C4-2B (cell line): Measurements from ENCODE around the gene FAM219B.
A peak's percentile ranks its signal among the peaks of the same experiment; 100 is the strongest.

Source experiments
- H3K27ac ChIP-seq: fragments of 450-650 bp; 2 replicates; pipeline ENCODE4 v1.5.1; 2017
- ZFX ChIP-seq: fragments of 450-650 bp; IDR thresholded peaks from 2 replicates; pipeline ENCODE4 v1.6.1; 2017
- TF ChIP-seq, protein P1 (sequence below): fragments of 450-650 bp; conservative IDR thresholded peaks from 2 replicates; pipeline ENCODE4 v1.5.1; 2017; ENCODE audit warnings: mild to moderate bottlenecking

FAM219B gene

DNA sequence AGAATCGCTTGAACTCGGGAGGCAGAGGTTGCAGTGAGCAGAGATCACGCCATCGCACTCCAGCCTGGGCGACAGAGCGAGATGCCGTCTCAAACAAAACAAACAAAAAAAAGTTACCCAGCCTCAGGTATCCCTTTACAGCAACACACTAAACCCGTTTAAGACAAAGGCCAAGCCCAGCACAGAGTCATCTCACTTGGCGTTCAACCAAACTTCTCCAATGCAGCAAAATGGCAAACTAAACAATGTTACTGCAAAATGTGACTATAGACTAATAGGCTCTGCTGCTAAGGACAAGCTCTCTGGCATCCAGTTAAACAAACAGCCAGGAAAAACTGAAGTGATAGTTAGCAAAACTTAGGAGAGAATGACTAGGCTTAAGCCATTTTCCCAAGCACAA lies 6.4 kb upstream of the FAM219B start:
- peak overlapping the region; percentile 66 for H3K27ac ChIP-seq
- TF ChIP-seq, protein P1, sequence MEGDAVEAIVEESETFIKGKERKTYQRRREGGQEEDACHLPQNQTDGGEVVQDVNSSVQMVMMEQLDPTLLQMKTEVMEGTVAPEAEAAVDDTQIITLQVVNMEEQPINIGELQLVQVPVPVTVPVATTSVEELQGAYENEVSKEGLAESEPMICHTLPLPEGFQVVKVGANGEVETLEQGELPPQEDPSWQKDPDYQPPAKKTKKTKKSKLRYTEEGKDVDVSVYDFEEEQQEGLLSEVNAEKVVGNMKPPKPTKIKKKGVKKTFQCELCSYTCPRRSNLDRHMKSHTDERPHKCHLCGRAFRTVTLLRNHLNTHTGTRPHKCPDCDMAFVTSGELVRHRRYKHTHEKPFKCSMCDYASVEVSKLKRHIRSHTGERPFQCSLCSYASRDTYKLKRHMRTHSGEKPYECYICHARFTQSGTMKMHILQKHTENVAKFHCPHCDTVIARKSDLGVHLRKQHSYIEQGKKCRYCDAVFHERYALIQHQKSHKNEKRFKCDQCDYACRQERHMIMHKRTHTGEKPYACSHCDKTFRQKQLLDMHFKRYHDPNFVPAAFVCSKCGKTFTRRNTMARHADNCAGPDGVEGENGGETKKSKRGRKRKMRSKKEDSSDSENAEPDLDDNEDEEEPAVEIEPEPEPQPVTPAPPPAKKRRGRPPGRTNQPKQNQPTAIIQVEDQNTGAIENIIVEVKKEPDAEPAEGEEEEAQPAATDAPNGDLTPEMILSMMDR: no peak
- no peak for TF ChIP-seq ZFX

DNA sequence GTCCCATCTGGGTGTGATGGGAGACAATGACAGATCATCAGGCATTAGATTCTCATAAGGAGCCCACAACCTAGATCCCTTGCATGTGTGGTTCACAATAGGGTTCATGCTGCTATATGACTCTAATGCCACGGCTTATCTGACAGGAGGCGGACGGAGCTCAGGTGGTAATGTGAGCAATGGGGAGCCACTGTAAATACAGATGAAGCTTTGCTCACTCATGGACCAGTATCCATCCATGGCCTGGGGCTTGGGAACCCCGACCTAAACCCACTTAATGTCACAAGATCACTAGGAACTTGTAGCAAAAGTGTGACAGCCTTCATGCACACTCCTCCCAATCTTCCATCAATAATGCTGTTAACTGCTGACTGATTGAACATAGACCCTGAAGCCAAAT lies 2.0 kb upstream of the FAM219B start:
- no peak for TF ChIP-seq ZFX
- TF ChIP-seq, protein P1: no peak
- no peak overlapping the region for H3K27ac ChIP-seq

DNA sequence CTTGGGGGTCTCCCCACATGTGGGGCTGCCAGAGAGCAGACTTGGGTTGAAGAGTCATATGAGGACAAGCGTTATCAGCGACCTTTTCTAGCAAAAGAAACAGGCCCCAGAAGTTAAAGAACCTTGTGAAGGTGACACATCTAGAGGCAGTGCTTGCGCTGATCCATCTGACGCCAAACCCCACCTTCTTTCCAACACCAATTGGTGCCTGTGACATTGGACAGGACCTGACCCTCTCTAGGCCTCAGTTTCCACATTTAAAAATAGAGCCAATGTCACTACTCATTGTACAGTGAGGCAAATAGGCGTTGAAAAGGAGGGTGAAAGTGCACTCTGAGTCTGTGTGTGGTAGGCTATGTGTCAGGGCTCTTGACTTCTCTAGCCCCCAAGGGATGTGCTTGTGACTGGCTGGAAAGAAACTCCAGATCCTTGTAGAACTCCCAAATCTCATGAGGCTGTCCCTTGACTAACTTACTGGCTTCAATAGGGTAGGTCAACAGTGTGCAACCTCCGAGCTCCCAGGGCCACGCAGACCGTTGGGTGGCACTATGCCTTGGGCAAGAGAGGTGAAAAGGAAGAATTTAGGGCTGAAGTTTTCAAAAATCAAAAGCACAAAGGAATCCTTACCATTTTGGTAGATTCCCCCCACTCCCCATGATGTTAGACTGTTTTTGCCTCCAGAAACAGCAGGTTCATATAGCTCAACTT lies 666 bp upstream of the FAM219B start:
- H3K27ac ChIP-seq: peak overlapping the region; percentile 97
- TF ChIP-seq, protein P1: no peak
- no peak for TF ChIP-seq ZFX

DNA sequence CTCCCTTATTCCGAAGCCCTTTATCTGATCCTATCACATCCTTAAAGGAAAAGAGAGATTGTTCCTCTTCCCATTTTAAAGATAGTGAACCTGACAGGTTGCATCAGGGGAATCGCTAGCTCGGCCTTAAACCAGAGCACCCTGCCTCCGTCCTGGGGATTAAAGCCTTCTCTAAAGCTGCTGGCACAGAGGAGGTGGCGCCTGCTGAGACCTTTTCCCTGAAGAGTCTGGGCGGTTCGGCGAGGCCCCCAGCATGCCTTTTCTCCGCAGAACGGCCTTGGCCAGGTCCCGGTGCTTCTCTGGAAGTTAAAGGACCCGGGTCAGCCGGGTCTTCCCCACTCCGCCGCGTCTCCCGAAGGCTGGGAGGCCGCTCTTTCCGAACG lies 593 bp downstream of the FAM219B start:
- peak overlapping the region; percentile 97 for H3K27ac ChIP-seq
- TF ChIP-seq, protein P1: no peak
- no peak; the same call in 1 of the 2 replicates for TF ChIP-seq ZFX

DNA sequence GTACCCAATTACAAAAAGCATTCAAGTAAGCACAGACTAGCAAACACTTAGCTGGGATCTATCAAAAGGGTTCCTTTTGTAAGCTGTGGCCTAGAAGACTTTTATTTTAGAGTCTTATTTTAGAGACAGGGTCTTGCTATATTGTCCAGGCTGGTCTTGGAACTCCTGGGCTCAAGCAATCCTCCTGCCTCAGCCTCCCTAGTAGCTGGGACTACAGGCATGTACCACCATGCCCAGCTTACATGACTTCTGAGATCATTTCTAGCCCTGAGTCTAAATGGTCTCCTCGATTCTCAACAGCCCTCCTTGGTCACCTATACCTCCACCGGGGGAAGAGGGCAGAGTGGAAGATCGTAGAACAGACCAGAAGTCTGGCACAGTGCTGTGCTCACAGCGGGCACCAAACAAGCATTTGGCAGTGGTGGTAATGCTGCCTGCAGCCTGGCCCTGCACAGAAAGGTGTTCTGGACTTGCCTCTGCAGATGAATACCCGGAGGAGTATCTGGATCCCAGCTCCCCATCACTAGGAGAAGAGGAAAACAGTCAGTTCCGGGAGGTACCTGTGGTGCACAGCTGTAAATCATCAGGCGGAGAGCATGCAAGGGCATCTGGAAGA lies 2.4 kb downstream of the FAM219B start:
- TF ChIP-seq, protein P1: no peak
- TF ChIP-seq ZFX: no peak
- no peak overlapping the region; the same call in 1 of the 2 replicates for H3K27ac ChIP-seq

DNA sequence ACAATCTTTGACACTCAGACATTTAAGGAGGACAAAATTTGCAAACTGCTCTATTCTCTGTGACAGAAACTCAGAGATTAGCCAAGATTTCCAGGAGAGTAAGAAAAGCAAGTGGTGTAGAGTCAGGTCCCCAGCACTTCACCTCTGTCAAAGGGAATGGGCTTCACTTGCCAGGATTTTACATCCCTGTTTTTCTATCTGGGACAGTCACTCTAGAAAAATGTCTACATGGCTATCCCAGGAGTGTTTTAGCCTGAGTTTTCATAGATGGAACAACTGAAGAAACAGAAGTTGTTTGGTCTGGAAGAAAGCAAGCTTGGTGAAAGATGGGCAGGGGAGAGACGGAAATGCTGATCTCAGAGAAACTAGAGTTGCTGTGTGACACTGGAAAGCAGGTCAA lies 3.0 kb downstream of the FAM219B start:
- no peak for TF ChIP-seq ZFX

DNA sequence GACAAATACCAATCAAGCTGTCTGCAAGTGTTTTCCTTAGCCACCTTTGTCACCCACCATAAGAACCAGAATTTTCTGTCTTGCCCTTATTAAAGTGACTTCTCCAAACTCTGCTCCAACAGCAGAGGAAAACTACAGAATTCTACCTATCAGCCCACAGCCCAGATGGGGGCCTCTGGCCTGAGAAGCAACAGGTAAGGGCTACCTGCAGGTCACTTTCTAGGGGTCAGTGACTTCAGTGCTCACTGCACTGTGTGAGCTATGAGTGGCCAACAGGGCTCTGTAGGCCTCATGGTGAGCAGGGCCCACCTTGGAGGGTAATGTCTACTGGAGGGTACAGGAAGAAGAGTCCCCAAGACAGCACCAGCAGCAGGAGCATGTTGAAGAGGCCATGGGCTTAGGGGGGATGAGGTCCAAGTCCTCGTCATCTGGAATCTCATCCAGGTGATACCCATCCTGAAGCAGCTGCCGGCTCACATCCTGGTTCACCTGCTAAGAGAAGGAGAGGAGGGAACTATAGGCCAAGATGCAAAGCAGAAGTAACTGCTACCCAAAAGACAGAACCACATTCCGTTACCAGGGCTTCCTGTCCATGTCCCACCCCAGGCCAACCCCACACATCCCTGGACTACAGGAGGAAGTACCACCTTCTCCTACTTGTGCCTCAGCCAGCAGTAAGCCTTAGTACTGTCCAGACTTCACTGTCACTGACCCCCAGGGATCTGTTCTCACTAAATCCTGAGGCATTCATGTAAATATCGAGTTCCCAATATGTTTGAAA lies 4.2 kb downstream of the FAM219B start:
- H3K27ac ChIP-seq: no peak overlapping the region
- TF ChIP-seq ZFX: no peak
- TF ChIP-seq, protein P1: no peak

More for the DNA sequence above, 3.0 kb downstream of the FAM219B start:
- H3K27ac ChIP-seq: no peak overlapping the region
